Endothelial cell (in vitro differentiated cells): ENCODE results near the gene PLPP1. TPM values are rescaled to one million over a fixed set of nuclear protein-coding genes. Genes with fewer than 3 reads are reported as not detected.

Experiments used
- DNase-seq: peaks from one replicate; pipeline ENCODE4 v3.0.0; 2021; ENCODE audit warnings: low spot score
- H3K27ac Mint-ChIP-seq: one replicate; pipeline ENCODE4 v1.8.0; 2021; ENCODE audit warnings: mixed read lengths, inconsistent platforms; ENCODE audit not compliant: unreplicated experiment
- H3K27me3 Mint-ChIP-seq: one replicate; pipeline ENCODE4 v1.8.0; 2021; ENCODE audit warnings: mild to moderate bottlenecking, moderate library complexity, mixed read lengths, inconsistent platforms; ENCODE audit not compliant: unreplicated experiment
- H3K36me3 Mint-ChIP-seq: one replicate; pipeline ENCODE4 v1.8.0; 2021; ENCODE audit warnings: mild to moderate bottlenecking, low read depth, mixed read lengths, inconsistent platforms; ENCODE audit not compliant: unreplicated experiment
- H3K4me1 Mint-ChIP-seq: one replicate; pipeline ENCODE4 v1.8.0; 2021; ENCODE audit warnings: mild to moderate bottlenecking, mixed read lengths, inconsistent platforms; ENCODE audit not compliant: unreplicated experiment
- H3K4me3 Mint-ChIP-seq: one replicate; pipeline ENCODE4 v1.8.0; 2021; ENCODE audit warnings: mild to moderate bottlenecking, mixed read lengths, inconsistent platforms; ENCODE audit not compliant: unreplicated experiment
- H3K9me3 Mint-ChIP-seq: one replicate; pipeline ENCODE4 v1.8.0; 2021; ENCODE audit warnings: mixed read lengths, inconsistent platforms; ENCODE audit not compliant: unreplicated experiment
- total RNA-seq: library from RNA; stranded (reverse); fragmentation: NEBNext Ultra II Directional; extraction: Animal tissue kit (Norgen Biotek cat#: 25700); gene quantifications from one replicate; pipeline ENCODE4 v1.2.1, GENCODE V29; 2021; ENCODE audit not compliant: unreplicated experiment
- TF ChIP-seq, protein P1 (sequence below): fragments of 200-600 bp; sonication (generic); IDR thresholded peaks from one replicate; pipeline ENCODE4 v1.5.0; 2021; ENCODE audit warnings: antibody characterized with exemption; ENCODE audit not compliant: unreplicated experiment

PLPP1 gene
- total RNA-seq, 1 donor from 2014 or later: 11.3 TPM

DNA sequence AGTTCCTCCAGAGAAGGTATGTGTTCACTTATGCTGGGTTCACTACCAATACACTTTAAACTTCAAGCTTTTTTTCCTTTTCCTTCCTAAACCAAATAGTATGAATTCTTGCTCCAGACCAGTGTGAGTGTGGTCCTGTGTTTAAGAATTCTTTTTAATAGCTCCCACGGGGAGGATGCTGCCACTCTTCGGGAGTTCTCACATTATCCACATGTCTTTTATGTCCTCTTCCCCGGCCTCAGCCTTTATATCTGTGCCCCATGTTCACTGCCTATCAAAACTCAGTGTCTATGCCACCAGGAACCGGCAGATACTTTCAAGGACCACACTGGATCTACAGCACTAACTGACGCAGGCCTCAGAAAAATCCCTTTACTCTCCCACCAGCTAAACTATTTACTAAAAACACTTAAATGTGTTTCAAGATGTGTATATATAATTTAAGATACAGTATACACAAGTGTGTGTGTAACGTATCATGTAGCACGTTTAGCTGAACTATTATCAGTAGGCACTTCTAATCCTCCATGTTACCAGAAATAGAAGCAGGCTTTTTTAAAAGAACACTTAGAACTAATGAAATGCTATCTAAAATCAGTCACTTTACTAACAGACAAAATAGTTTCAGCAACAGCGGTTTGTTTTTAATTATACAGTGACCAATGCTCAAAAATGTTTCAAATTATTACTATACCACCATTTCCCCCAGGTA lies 88.0 kb downstream of the PLPP1 start:
- TF ChIP-seq, protein P1, sequence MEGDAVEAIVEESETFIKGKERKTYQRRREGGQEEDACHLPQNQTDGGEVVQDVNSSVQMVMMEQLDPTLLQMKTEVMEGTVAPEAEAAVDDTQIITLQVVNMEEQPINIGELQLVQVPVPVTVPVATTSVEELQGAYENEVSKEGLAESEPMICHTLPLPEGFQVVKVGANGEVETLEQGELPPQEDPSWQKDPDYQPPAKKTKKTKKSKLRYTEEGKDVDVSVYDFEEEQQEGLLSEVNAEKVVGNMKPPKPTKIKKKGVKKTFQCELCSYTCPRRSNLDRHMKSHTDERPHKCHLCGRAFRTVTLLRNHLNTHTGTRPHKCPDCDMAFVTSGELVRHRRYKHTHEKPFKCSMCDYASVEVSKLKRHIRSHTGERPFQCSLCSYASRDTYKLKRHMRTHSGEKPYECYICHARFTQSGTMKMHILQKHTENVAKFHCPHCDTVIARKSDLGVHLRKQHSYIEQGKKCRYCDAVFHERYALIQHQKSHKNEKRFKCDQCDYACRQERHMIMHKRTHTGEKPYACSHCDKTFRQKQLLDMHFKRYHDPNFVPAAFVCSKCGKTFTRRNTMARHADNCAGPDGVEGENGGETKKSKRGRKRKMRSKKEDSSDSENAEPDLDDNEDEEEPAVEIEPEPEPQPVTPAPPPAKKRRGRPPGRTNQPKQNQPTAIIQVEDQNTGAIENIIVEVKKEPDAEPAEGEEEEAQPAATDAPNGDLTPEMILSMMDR: no peak
- H3K4me3 Mint-ChIP-seq: no peak overlapping the region
- H3K9me3 Mint-ChIP-seq: no peaks in the 10 kb centered on the region
- H3K36me3 Mint-ChIP-seq: no peaks in the 10 kb centered on the region
- DNase-seq: no peak
- no peaks in the 10 kb centered on the region for H3K4me1 Mint-ChIP-seq
- H3K27ac Mint-ChIP-seq: no peak overlapping the region
- H3K27me3 Mint-ChIP-seq: peaks cover 3% of the 10 kb centered on the region

DNA sequence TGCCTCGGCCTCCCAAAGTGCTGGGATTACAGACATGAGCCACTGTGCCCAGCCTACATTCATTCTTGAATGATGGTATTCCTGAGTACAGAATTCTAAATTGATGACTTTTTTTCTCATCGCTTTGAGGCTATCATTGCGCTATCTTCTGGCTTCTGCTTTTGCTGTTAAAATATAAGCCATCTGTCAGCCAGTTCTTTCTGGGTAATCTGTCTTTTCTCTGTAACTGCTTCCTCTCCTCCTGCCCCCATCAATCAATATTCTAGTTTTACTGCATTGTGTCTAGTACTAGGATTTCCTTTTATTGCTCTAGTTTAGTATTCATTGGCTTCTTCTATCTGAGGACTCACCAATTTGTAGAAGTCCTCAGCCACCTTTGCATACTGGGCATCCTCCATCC lies 89.0 kb downstream of the PLPP1 start:
- Mint-ChIP-seq H3K36me3 (no peaks in the 10 kb centered on the region), H3K27ac (no peak overlapping the region), H3K9me3 (no peaks in the 10 kb centered on the region), H3K4me3 (no peak overlapping the region), H3K4me1 (no peaks in the 10 kb centered on the region), H3K27me3 (peaks cover 3% of the 10 kb centered on the region)
- DNase-seq: no peak
- TF ChIP-seq, protein P1: no peak

DNA sequence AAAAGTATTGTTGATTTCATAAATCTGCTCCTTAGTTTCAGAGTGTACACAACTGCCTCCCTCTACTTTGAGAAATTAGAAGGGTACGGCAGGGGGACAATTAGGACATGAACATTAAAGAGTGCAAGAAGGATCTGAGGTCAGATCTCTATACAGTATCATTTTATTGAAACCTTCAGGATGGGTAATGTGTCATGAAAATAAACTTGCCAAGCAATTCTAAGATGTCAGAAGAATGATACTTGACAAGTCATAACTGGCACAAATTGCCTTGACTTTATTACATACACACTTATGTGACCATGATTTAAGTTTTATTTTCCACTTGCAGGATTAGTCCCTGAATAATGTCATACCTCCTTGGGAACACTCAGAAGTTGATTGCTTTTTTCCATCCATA lies 92.8 kb downstream of the PLPP1 start:
- H3K27me3 Mint-ChIP-seq: peaks cover 3% of the 10 kb centered on the region
- H3K27ac Mint-ChIP-seq: no peak overlapping the region

GRCh38 chr5:55441107-55441771 lies 93.5 kb downstream of the PLPP1 start:
- TF ChIP-seq, protein P1: no peak
- Mint-ChIP-seq H3K27ac (no peak overlapping the region), H3K9me3 (no peaks in the 10 kb centered on the region), H3K4me1 (no peaks in the 10 kb centered on the region), H3K4me3 (no peak overlapping the region), H3K27me3 (peaks cover 5% of the 10 kb centered on the region), H3K36me3 (peaks cover 3% of the 10 kb centered on the region)
- no peak for DNase-seq

More for the DNA sequence above, 92.8 kb downstream of the PLPP1 start:
- H3K4me1 Mint-ChIP-seq: no peaks in the 10 kb centered on the region
- H3K9me3 Mint-ChIP-seq: no peaks in the 10 kb centered on the region
- no peak for DNase-seq
- H3K4me3 Mint-ChIP-seq: no peak overlapping the region
- no peaks in the 10 kb centered on the region for H3K36me3 Mint-ChIP-seq
- TF ChIP-seq, protein P1: no peak

DNA sequence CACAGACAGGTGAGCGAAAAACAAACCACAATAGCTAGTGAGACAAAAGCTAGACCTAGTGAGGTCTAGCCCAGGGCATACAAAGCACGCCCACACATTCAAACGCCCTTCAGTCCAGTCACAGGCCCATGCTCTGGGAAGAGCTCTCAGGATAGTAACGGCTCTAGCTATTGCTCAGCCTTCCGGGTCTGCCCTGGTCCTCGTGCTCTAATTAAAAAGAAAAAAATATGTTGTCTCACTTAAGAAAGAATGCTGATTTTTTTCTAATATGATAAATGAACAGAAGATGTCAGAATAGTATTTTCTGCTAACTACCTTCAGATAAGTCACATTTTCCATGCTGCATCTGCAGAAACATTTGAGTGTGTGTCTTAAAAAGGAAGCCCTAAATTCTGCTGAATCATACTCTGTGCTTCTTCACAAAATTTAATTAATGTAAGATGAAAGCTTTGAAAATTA lies 94.5 kb downstream of the PLPP1 start:
- H3K27me3 Mint-ChIP-seq: peaks cover 3% of the 10 kb centered on the region
- H3K27ac Mint-ChIP-seq: no peak overlapping the region
- H3K4me3 Mint-ChIP-seq: no peak overlapping the region
- H3K4me1 Mint-ChIP-seq: no peaks in the 10 kb centered on the region
- TF ChIP-seq, protein P1: no peak
- no peak for DNase-seq
- peaks cover 5% of the 10 kb centered on the region for H3K36me3 Mint-ChIP-seq
- no peaks in the 10 kb centered on the region for H3K9me3 Mint-ChIP-seq
